ENCODE results near the gene FGF14.

The FGF14 gene

DNA sequence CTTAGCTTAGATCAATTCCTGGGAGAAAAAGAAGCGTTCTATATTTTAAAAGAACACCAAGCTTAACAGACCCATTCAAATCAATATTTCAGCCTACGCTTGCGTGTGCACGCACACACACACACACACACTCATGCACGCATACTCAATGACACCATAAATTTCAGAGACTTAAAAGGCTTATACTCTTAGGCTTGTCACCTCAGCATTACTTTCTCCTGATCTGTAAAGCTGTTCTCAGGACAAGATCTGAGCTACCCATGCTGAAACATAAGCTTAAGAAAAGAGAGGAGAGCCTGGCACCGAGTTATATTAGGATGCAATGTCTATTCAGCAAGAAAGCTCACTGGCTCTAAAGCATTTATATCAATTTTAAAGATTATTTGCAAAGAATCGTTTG lies 368.5 kb downstream of the FGF14 start:
- no peaks in the 10 kb centered on the region for H3K9me3 ChIP-seq (ENCODE audit: severe bottlenecking)
- no peak overlapping the region for H3K27ac ChIP-seq (ENCODE audit: poor library complexity, severe bottlenecking)
- no peaks in the 10 kb centered on the region for H3K36me3 ChIP-seq (ENCODE audit: low read depth)
- H3K4me3 ChIP-seq (ENCODE audit: severe bottlenecking): no peak overlapping the region
- H3K27me3 ChIP-seq (ENCODE audit: insufficient read depth, poor library complexity, severe bottlenecking): no peaks in the 10 kb centered on the region
- TF ChIP-seq, protein P1, sequence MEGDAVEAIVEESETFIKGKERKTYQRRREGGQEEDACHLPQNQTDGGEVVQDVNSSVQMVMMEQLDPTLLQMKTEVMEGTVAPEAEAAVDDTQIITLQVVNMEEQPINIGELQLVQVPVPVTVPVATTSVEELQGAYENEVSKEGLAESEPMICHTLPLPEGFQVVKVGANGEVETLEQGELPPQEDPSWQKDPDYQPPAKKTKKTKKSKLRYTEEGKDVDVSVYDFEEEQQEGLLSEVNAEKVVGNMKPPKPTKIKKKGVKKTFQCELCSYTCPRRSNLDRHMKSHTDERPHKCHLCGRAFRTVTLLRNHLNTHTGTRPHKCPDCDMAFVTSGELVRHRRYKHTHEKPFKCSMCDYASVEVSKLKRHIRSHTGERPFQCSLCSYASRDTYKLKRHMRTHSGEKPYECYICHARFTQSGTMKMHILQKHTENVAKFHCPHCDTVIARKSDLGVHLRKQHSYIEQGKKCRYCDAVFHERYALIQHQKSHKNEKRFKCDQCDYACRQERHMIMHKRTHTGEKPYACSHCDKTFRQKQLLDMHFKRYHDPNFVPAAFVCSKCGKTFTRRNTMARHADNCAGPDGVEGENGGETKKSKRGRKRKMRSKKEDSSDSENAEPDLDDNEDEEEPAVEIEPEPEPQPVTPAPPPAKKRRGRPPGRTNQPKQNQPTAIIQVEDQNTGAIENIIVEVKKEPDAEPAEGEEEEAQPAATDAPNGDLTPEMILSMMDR (IDR thresholded peaks at IDR 0.05; ENCODE audit: poor library complexity, severe bottlenecking): no peak
- DNase-seq (ENCODE audit: low spot score): no peak
- no peak for ATAC-seq (ENCODE audit: low read depth)
- H3K4me1 ChIP-seq (ENCODE audit: insufficient read depth, poor library complexity, severe bottlenecking): no peaks in the 10 kb centered on the region

GRCh38 chr13:102028868-102029267 lies 373.0 kb downstream of the FGF14 start:
- TF ChIP-seq, protein P1 (IDR thresholded peaks at IDR 0.05; ENCODE audit: poor library complexity, severe bottlenecking): no peak
- Histone ChIP-seq H3K36me3 (ENCODE audit: low read depth) (no peaks in the 10 kb centered on the region), H3K9me3 (ENCODE audit: severe bottlenecking) (no peaks in the 10 kb centered on the region), H3K4me1 (ENCODE audit: insufficient read depth, poor library complexity, severe bottlenecking) (no peaks in the 10 kb centered on the region), H3K27ac (ENCODE audit: poor library complexity, severe bottlenecking) (no peak overlapping the region), H3K4me3 (ENCODE audit: severe bottlenecking) (no peak overlapping the region), H3K27me3 (ENCODE audit: insufficient read depth, poor library complexity, severe bottlenecking) (no peaks in the 10 kb centered on the region)
- ATAC-seq (ENCODE audit: low read depth) (no peak), DNase-seq (ENCODE audit: low spot score) (no peak)

DNA sequence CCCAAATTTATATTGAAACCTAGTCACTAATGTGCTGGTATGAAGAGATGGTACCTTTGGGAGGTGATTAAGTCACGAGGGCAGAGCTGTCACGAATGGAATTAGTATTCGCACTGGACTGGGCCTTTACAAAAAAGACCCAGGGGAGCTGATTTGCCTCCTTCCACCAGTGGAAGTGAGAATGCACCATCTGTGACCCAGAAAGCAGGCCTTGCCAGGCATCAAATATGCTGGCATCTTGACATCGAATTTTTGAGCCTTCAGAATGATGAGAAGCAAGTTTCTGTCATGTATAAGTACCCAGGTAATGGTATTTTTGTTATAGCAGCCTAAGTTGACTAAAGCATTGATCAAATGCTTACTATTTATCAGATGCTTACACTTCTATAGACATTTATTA lies 373.6 kb downstream of the FGF14 start:
- H3K4me3 ChIP-seq (ENCODE audit: severe bottlenecking): no peak overlapping the region
- no peaks in the 10 kb centered on the region for H3K36me3 ChIP-seq (ENCODE audit: low read depth)
- no peak overlapping the region for H3K27ac ChIP-seq (ENCODE audit: poor library complexity, severe bottlenecking)
- ATAC-seq (ENCODE audit: low read depth): no peak
- no peak for DNase-seq (ENCODE audit: low spot score)
- TF ChIP-seq, protein P1 (IDR thresholded peaks at IDR 0.05; ENCODE audit: poor library complexity, severe bottlenecking): no peak
- no peaks in the 10 kb centered on the region for H3K4me1 ChIP-seq (ENCODE audit: insufficient read depth, poor library complexity, severe bottlenecking)
- H3K9me3 ChIP-seq (ENCODE audit: severe bottlenecking): no peaks in the 10 kb centered on the region
- no peaks in the 10 kb centered on the region for H3K27me3 ChIP-seq (ENCODE audit: insufficient read depth, poor library complexity, severe bottlenecking)

- Histone ChIP-seq H3K4me1 (ENCODE audit: insufficient read depth, poor library complexity, severe bottlenecking) (no peaks in the 10 kb centered on the region), H3K4me3 (ENCODE audit: severe bottlenecking) (no peak overlapping the region), H3K27ac (ENCODE audit: poor library complexity, severe bottlenecking) (no peak overlapping the region), H3K36me3 (ENCODE audit: low read depth) (no peaks in the 10 kb centered on the region), H3K27me3 (ENCODE audit: insufficient read depth, poor library complexity, severe bottlenecking) (no peaks in the 10 kb centered on the region), H3K9me3 (ENCODE audit: severe bottlenecking) (peaks cover 3% of the 10 kb centered on the region)
- no peak for ATAC-seq (ENCODE audit: low read depth)
- DNase-seq (ENCODE audit: low spot score): no peak
- TF ChIP-seq, protein P1 (IDR thresholded peaks at IDR 0.05; ENCODE audit: poor library complexity, severe bottlenecking): no peak
Measured at GRCh38 chr13:102021777-102022176, 380.1 kb downstream of the FGF14 start.

GRCh38 chr13:102020611-102021216 lies 381.1 kb downstream of the FGF14 start:
- ATAC-seq (ENCODE audit: low read depth) (no peak), DNase-seq (ENCODE audit: low spot score) (no peak)
- no peaks in the 10 kb centered on the region for H3K4me1 ChIP-seq (ENCODE audit: insufficient read depth, poor library complexity, severe bottlenecking)
- H3K36me3 ChIP-seq (ENCODE audit: low read depth): no peaks in the 10 kb centered on the region
- TF ChIP-seq, protein P1 (IDR thresholded peaks at IDR 0.05; ENCODE audit: poor library complexity, severe bottlenecking): no peak
- H3K27ac ChIP-seq (ENCODE audit: poor library complexity, severe bottlenecking): no peak overlapping the region
- H3K9me3 ChIP-seq (ENCODE audit: severe bottlenecking): peaks cover 3% of the 10 kb centered on the region
- no peak overlapping the region for H3K4me3 ChIP-seq (ENCODE audit: severe bottlenecking)
- no peaks in the 10 kb centered on the region for H3K27me3 ChIP-seq (ENCODE audit: insufficient read depth, poor library complexity, severe bottlenecking)
